ENCODE data around the gene ANK3.

GRCh38 chr10:60172363-60172990 is 217.2 kb downstream of the ANK3 start:
- TF ChIP-seq ZSCAN16 (tag by site-specific recombination; IDR thresholded peaks at IDR 0.05) (no peak), ZNF266 (tag by site-specific recombination; IDR thresholded peaks at IDR 0.05; ENCODE audit: low read depth) (no peak), IKZF3 (tag by site-specific recombination; IDR thresholded peaks at IDR 0.05) (no peak), TSHZ1 (tag by site-specific recombination; IDR thresholded peaks at IDR 0.05; ENCODE audit: borderline replicate concordance) (no peak), ZNF175 (tag by site-specific recombination; IDR thresholded peaks at IDR 0.05) (no peak), CTCF (tag by site-specific recombination; IDR thresholded peaks at IDR 0.05) (no peak), ZNF555 (tag by site-specific recombination; conservative IDR thresholded peaks at IDR 0.05) (no peak), ZSCAN30 (tag by site-specific recombination; IDR thresholded peaks at IDR 0.05) (no peak), ZNF623 (tag by site-specific recombination; IDR thresholded peaks at IDR 0.05) (no peak), ZBTB21 (tag by site-specific recombination; IDR thresholded peaks at IDR 0.05) (no peak), ZNF548 (tag by site-specific recombination; IDR thresholded peaks at IDR 0.05) (no peak), ZNF530 (tag by site-specific recombination; IDR thresholded peaks at IDR 0.05; ENCODE audit: low read depth) (no peak), SCRT2 (tag by site-specific recombination; IDR thresholded peaks at IDR 0.05) (no peak), ZNF449 (tag by site-specific recombination; IDR thresholded peaks at IDR 0.05) (no peak)
